Type B pancreatic cell (in vitro differentiated cells): ENCODE data around the gene PPFIBP1. TPM values are rescaled to one million over a fixed set of nuclear protein-coding genes. Genes with fewer than 3 reads are reported as not detected.
"Not testable (repeated sequence)": the region's sequence is repeated elsewhere in the genome, so short reads cannot be mapped to it uniquely, and the experiment has no call there.

ENCODE experiments used
- DNase-seq: peaks from one replicate; pipeline ENCODE4 v3.0.0; 2021; ENCODE audit warnings: mixed read lengths; ENCODE audit not compliant: unreplicated experiment; ENCODE audit errors: extremely low spot score
- H3K27ac Mint-ChIP-seq: 2 replicates; pipeline ENCODE4 v1.8.0; 2021; ENCODE audit warnings: mild to moderate bottlenecking, mixed read lengths
- H3K27me3 Mint-ChIP-seq: 2 replicates; pipeline ENCODE4 v1.8.0; 2021; ENCODE audit warnings: mixed read lengths
- H3K36me3 Mint-ChIP-seq: 2 replicates; pipeline ENCODE4 v1.8.0; 2021; ENCODE audit warnings: mixed read lengths
- H3K4me1 Mint-ChIP-seq: one replicate; pipeline ENCODE4 v1.8.0; 2021; ENCODE audit warnings: mixed read lengths; ENCODE audit not compliant: unreplicated experiment
- H3K4me3 Mint-ChIP-seq: 2 replicates; pipeline ENCODE4 v1.8.0; 2021; ENCODE audit warnings: mild to moderate bottlenecking, mixed read lengths
- H3K9me3 Mint-ChIP-seq: 2 replicates; pipeline ENCODE4 v1.8.0; 2021; ENCODE audit warnings: mixed read lengths
- CTCF ChIP-seq: fragments of 200-600 bp; sonication (generic); conservative IDR thresholded peaks from 2 replicates; pipeline ENCODE4 v1.5.0; 2021; ENCODE audit warnings: antibody characterized with exemption, mild to moderate bottlenecking
- total RNA-seq: library from RNA; stranded (reverse); gene quantifications from 2 replicates; pipeline ENCODE4 v1.2.1, GENCODE V29; 2021; ENCODE audit warnings: low replicate concordance

The PPFIBP1 gene
- total RNA-seq, 1 donor from 2014 or later, result 68.3 TPM

GRCh38 chr12:27541031-27541719 is 17.2 kb downstream of the PPFIBP1 start:
- no peak for TF ChIP-seq CTCF

GRCh38 chr12:27542628-27543027 is 18.6 kb downstream of the PPFIBP1 start:
- no peak for DNase-seq
- H3K4me3 Mint-ChIP-seq, result no peak overlapping the region
- no peaks in the 10 kb centered on the region for H3K4me1 Mint-ChIP-seq
- H3K9me3 Mint-ChIP-seq, result no peaks in the 10 kb centered on the region
- no peaks in the 10 kb centered on the region for H3K27me3 Mint-ChIP-seq
- peak overlapping the region; percentile 46 for H3K27ac Mint-ChIP-seq
- peaks cover 24% of the 10 kb centered on the region for H3K36me3 Mint-ChIP-seq
- no peak for TF ChIP-seq CTCF

More at GRCh38 chr12:27541031-27541719, 17.2 kb downstream of the PPFIBP1 start:
- Mint-ChIP-seq H3K9me3 (no peaks in the 10 kb centered on the region), H3K27me3 (no peaks in the 10 kb centered on the region), H3K4me1 (no peaks in the 10 kb centered on the region), H3K36me3 (peaks cover 33% of the 10 kb centered on the region), H3K4me3 (no peak overlapping the region), H3K27ac (peak overlapping the region; percentile 50)
- DNase-seq, result no peak

- not testable (repeated sequence) for H3K4me1 Mint-ChIP-seq, H3K4me3 Mint-ChIP-seq, H3K27me3 Mint-ChIP-seq, H3K9me3 Mint-ChIP-seq, DNase-seq, H3K27ac Mint-ChIP-seq
- peaks cover 33% of the 10 kb centered on the region for H3K36me3 Mint-ChIP-seq
Measured at GRCh38 chr12:27544858-27545257, 20.9 kb downstream of the PPFIBP1 start.

GRCh38 chr12:27545665-27546064 is 21.7 kb downstream of the PPFIBP1 start:
- H3K36me3 Mint-ChIP-seq, result peaks cover 39% of the 10 kb centered on the region
- no peak overlapping the region for H3K27ac Mint-ChIP-seq
- H3K4me3 Mint-ChIP-seq, result no peak overlapping the region
- peaks cover 9% of the 10 kb centered on the region for H3K4me1 Mint-ChIP-seq
- no peaks in the 10 kb centered on the region for H3K27me3 Mint-ChIP-seq
- DNase-seq, result no peak
- H3K9me3 Mint-ChIP-seq, result peaks cover 8% of the 10 kb centered on the region
- TF ChIP-seq CTCF, result no peak

- Mint-ChIP-seq H3K27me3 (no peaks in the 10 kb centered on the region), H3K4me1 (peaks cover 13% of the 10 kb centered on the region), H3K27ac (no peak overlapping the region), H3K9me3 (peaks cover 12% of the 10 kb centered on the region), H3K36me3 (peaks cover 38% of the 10 kb centered on the region), H3K4me3 (no peak overlapping the region)
- DNase-seq, result no peak
- no peak for TF ChIP-seq CTCF
Measured at GRCh38 chr12:27547592-27547991, 23.6 kb downstream of the PPFIBP1 start.

- peak overlapping the region; percentile 81 for H3K27ac Mint-ChIP-seq
Measured at GRCh38 chr12:27548301-27549199, 24.5 kb downstream of the PPFIBP1 start.

More at GRCh38 chr12:27548301-27549199, 24.5 kb downstream of the PPFIBP1 start:
- Mint-ChIP-seq H3K4me1 (peaks cover 20% of the 10 kb centered on the region), H3K36me3 (peaks cover 43% of the 10 kb centered on the region), H3K4me3 (peak overlapping the region; percentile 7), H3K9me3 (peaks cover 14% of the 10 kb centered on the region), H3K27me3 (no peaks in the 10 kb centered on the region)
- TF ChIP-seq CTCF, result no peak
- no peak for DNase-seq
